Cardiac ventricle fibroblast (primary cell): ENCODE data around the gene SLC25A27. TPM values are rescaled to one million over a fixed set of nuclear protein-coding genes. Genes with fewer than 3 reads are reported as not detected.

Experiments used
- total RNA-seq: library from RNA; depleted of rRNA; stranded (reverse); fragments of >200 nt; gene quantifications from 2 replicates; pipeline ENCODE4 v1.2.3, GENCODE V29; 2015

The SLC25A27 gene
- total RNA-seq: 0.73 and 1.7 TPM in 2 replicates

DNA sequence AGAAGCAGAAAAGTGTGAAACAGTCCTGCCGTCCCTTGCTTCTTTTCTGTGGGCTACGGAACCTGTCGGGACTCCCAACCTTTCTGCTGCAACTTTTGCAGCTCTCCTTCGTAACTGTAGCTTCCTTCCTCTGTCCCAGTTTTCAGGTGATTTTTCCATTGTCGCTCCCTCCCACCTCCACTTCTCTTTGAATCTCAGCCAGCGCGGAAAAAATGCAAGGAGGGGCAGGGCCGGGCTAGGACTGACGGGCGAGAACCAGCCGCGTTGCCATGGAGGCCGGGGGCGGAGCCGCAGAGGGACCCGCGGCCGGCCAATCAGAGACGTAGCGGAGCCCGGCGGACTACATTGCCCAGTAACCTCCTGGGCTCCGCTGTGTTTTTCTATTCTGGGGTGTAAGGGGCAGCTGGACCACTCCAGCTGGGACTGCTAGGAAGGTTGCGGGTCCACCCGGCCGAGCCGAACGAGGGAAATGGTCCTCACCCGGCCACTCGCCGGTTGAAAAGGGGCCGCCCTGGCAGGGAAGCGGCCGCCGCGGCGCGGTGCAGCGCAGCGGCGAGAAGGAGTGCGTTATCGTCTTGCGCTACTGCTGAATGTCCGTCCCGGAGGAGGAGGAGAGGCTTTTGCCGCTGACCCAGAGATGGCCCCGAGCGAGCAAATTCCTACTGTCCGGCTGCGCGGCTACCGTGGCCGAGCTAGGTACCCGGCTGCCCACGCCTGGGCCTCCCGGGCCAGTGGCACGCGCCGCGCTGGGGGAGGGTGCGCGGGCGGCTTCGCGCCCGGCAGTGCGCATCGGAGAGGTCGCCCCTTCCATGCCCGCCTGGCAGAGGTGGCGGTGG lies at the start of gene SLC25A27, which contains the start of gene CYP39A1:
SLC25A27 (plus strand) TSS at position 373 of the 836 bp plus-strand sequence; CDS start at position 591, 218 bp downstream.
CYP39A1 (minus strand) TSS at position 216 of the 836 bp plus-strand sequence. CDS start 236 bp downstream, outside the sequence.

GRCh38 chr6:46687619-46688097 lies 34.9 kb downstream of the SLC25A27 start, which contains the start of gene TDRD6:
Gene TDRD6 (plus strand): TSS chr6:46687885. CDS start chr6:46688129, 244 bp downstream.

Other genes starting within 250 kb of the SLC25A27 start
- 0.10 and 0.37 TPM in 2 replicates for gene RCAN2, start 161.5 kb upstream of the SLC25A27 start, total RNA-seq
- gene CYP39A1, start 157 bp upstream of the SLC25A27 start, total RNA-seq: 0.05 and 0.19 TPM in 2 replicates
- under 0.01 TPM in 1 of 2 replicates, not detected in the other for gene TDRD6, start 34.9 kb downstream of the SLC25A27 start, total RNA-seq
- gene PLA2G7, start 82.4 kb downstream of the SLC25A27 start, total RNA-seq: not detected in 2 replicates
- gene ANKRD66, start 94.0 kb downstream of the SLC25A27 start, total RNA-seq: not detected in 2 replicates
- gene MEP1A, start 140.4 kb downstream of the SLC25A27 start, total RNA-seq: not detected in 2 replicates